PFSK-1 (cell line): ENCODE results near the gene SHTN1.

Experiments
- FOXP2 ChIP-seq: optimal IDR thresholded peaks from 2 replicates; pipeline ENCODE3; 2011; ENCODE audit warnings: borderline replicate concordance, control low read depth, inconsistent platforms; ENCODE audit not compliant: insufficient read depth; ENCODE audit errors: extremely low read length, extremely low read depth
- POLR2AphosphoS5 ChIP-seq: IDR thresholded peaks from 2 replicates; pipeline ENCODE4 v1.6.1; 2012; ENCODE audit warnings: low read depth, mild to moderate bottlenecking, control low read depth, low read length, moderate library complexity
- SIN3A ChIP-seq: IDR thresholded peaks from 2 replicates; pipeline ENCODE4 v1.6.1; 2012; ENCODE audit warnings: mild to moderate bottlenecking, low read length, moderate library complexity, borderline replicate concordance; ENCODE audit not compliant: insufficient read depth
- TAF1 ChIP-seq: IDR thresholded peaks from 2 replicates; pipeline ENCODE4 v1.6.1; 2012; ENCODE audit warnings: low read length, control low read depth, borderline replicate concordance; ENCODE audit not compliant: insufficient read depth
- TF ChIP-seq, protein P1 (sequence below), 2 experiments: IDR thresholded peaks; 2 replicates each; pipeline versions ENCODE4 v1.6.1 to v1.8.0; 2011 to 2012; ENCODE audit warnings: low read depth in 2 of 2, low read length in 2 of 2, control low read depth in 1 of 2, inconsistent platforms in 1 of 2, mild to moderate bottlenecking in 1 of 2, moderate library complexity in 1 of 2; ENCODE audit not compliant: insufficient read depth in 1 of 2

Gene SHTN1

DNA sequence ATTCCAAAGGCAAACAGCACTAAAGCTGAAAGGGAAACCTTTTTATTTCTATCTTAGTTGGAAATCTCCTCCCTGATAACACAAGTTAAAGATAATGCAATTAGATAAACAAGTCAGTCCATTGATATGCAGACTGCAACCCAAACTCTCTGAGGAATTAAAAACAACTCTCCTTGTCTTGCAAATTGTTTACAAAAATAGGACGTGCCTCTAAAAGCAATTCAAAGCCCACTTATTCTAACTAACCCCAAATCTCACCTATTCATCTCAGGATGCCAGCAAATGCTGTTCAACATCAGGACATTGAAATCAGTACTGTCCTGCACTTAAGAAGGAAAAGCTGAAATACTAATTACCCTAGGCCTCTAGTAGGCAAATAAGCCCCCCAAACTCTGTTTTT is 12.8 kb downstream of the SHTN1 start:
- no peak for TF ChIP-seq SIN3A

DNA sequence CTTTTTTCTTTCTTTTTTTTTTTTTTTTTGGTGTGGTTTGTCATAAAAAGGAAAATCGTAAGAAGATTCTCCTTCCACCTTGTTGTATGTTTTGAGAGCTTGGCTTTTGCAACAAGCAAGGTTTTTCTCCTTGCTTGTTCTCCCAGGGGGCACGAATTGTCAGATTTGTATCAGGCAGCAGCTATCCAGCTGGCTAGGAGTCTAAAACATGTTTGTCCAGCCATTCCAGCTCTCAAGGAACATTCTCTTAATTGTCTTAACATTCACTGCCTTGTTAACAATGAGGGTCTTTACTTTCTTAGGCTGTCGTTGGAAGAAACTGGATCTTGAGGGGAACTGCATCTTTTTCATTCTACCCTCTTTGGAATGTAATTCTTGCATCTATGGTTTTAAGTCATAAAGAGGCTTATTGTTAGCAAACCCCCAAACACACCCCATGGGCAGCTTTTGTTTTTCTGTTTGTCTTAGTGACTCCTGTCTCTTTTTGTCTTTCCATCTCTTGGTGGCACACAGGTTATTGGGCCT is 14.6 kb downstream of the SHTN1 start:
- TF ChIP-seq SIN3A (no peak), FOXP2 (no peak), POLR2AphosphoS5 (no peak), TAF1 (no peak)
- TF ChIP-seq, protein P1, sequence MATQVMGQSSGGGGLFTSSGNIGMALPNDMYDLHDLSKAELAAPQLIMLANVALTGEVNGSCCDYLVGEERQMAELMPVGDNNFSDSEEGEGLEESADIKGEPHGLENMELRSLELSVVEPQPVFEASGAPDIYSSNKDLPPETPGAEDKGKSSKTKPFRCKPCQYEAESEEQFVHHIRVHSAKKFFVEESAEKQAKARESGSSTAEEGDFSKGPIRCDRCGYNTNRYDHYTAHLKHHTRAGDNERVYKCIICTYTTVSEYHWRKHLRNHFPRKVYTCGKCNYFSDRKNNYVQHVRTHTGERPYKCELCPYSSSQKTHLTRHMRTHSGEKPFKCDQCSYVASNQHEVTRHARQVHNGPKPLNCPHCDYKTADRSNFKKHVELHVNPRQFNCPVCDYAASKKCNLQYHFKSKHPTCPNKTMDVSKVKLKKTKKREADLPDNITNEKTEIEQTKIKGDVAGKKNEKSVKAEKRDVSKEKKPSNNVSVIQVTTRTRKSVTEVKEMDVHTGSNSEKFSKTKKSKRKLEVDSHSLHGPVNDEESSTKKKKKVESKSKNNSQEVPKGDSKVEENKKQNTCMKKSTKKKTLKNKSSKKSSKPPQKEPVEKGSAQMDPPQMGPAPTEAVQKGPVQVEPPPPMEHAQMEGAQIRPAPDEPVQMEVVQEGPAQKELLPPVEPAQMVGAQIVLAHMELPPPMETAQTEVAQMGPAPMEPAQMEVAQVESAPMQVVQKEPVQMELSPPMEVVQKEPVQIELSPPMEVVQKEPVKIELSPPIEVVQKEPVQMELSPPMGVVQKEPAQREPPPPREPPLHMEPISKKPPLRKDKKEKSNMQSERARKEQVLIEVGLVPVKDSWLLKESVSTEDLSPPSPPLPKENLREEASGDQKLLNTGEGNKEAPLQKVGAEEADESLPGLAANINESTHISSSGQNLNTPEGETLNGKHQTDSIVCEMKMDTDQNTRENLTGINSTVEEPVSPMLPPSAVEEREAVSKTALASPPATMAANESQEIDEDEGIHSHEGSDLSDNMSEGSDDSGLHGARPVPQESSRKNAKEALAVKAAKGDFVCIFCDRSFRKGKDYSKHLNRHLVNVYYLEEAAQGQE (IDR thresholded peaks at IDR 0.05; ENCODE audit: insufficient read depth in 1 of 2, low read depth in 2 of 2, low read length in 2 of 2), result no peak

DNA sequence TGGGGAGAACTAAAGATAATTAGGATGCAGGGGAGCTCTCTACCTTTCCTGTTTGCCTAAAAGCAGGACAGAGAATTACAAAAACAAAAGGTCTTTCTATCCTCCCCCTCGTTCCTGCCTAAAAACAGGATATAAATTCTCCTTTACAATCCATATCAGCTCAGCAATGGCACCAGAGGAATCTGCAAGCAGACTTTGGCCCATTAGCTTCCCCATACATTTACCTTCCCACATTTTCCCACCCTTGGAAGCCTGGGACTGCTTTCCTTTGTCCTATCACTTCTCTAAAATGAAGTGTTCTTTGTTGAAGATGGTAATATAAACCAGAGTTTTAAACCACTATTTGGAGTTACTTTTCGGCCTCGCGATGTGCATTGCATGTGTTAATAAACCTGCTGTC is 15.5 kb downstream of the SHTN1 start:
- TF ChIP-seq, protein P1 (IDR thresholded peaks at IDR 0.05; ENCODE audit: insufficient read depth in 1 of 2, low read depth in 2 of 2, low read length in 2 of 2), result no peak
- TF ChIP-seq FOXP2 (no peak), TAF1 (no peak), SIN3A (no peak), POLR2AphosphoS5 (no peak)

DNA sequence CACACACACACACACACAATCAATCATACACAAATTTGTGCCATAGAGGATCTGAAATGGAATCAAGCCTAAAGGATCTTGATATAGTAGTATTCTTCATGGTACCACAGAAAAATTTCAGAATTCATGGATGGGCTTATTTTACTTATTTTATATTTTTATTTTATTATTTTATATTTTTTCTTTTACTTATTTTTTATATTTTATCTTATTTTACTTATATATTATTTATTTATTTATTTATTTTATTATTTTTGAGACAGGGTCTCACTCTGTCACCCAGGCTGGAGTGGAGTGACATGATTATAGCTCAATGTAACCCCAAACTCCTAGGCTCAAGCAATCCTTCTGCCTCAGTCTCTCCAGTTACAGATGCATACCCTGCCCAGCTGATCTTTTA is 16.7 kb downstream of the SHTN1 start:
- TF ChIP-seq, protein P1 (IDR thresholded peaks at IDR 0.05; ENCODE audit: insufficient read depth in 1 of 2, low read depth in 2 of 2, low read length in 2 of 2), result no peak
- TF ChIP-seq FOXP2 (no peak), SIN3A (no peak), POLR2AphosphoS5 (no peak), TAF1 (no peak)

DNA sequence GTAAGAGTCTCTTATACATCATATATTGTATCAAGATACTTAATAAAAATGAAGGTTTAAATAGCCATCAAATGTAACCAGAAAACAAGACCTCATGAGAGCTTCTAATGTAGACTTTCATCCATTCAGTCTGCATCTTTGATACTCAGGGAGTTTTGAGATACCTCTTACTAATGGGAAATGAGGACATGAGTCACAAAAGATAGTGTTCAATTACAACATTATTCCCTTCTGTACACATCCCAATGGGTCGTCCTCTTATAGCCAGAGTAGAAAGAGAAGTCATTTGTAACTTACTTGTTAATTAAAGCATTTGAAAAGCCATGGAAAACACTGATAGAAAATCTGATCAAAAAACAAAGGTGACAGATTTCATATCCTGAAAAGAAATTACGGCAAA is 19.4 kb downstream of the SHTN1 start:
- TF ChIP-seq TAF1, result no peak
- no peak for TF ChIP-seq SIN3A
- TF ChIP-seq POLR2AphosphoS5, result no peak
- no peak for TF ChIP-seq FOXP2
- TF ChIP-seq, protein P1 (IDR thresholded peaks at IDR 0.05; ENCODE audit: insufficient read depth in 1 of 2, low read depth in 2 of 2, low read length in 2 of 2), result no peak
